ENCODE measurements around the gene ZC3H11A.
"Not testable (repeated sequence)": the region's sequence is repeated elsewhere in the genome, so short reads cannot be mapped to it uniquely, and the experiment has no call there.

The ZC3H11A gene

DNA sequence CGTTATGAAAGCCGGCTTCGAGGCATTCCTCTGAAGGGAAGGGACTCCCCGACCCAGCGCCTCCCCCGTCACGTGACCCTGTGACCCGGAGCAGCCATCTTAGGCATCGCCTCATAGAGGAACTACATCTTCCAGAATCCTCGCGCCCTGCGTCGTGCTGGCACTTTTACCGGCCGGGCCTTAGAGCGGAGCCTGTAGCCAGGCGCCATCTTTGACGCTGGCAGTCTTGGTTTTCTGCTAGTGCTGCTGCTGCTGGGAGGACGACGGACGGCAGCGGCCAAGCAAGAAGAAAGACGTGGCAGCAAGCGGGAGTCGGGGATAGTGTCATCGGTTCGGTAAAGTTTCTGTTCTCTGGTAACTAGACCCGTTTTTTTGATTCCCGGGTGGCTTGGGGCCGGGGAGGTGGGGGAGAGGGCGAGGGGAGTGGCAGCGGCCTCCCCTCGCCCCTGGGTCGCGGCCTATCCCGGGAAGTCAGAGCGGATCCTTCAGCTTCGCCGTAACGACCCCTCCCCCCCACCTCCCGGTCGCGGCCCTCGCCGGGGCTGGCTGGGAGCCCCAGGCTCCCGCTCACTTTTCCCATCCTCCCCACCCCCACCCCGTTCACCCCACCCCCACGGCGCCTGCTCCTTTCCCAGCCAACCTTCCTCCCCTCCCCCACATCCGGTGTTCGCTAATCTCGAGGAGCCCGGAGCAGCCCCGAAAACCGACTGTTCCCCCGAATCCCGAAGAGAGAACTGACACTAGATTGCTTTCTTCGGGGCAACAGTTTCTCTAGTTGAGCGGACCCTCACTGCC, at the start of gene ZC3H11A, which contains the start of gene ZBED6:
ZC3H11A (plus strand) TSS at position 183 of the 795 bp plus-strand sequence. CDS start 21,448 bp downstream, outside the sequence.
ZBED6 (plus strand) TSS at position 183 of the 795 bp plus-strand sequence. CDS start 1,900 bp downstream, outside the sequence.
- DNase-seq (ENCODE audit: low read depth in 2 of 2), result peak; percentile 95 to 96

DNA sequence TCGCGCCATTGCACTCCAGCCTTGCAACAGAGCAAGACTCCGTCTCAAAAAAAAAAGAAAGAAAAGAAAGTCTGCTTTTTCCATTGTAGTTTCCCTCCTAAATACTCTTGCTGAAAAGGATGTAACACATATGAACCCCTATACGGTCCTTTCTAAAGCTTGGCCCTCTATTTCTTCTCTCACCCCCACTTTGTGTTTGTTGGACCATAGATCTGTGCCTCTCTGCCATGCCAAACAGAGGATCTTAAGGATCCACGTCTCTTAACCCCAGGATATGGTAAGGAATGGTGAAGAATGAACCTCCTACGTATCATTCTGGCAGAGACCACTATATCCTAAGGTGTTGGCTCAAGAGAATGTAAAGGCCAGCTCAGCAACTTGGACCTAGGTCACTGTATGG, 49.1 kb upstream of the ZC3H11A start:
- DNase-seq (ENCODE audit: low read depth in 2 of 2), result no peak

DNA sequence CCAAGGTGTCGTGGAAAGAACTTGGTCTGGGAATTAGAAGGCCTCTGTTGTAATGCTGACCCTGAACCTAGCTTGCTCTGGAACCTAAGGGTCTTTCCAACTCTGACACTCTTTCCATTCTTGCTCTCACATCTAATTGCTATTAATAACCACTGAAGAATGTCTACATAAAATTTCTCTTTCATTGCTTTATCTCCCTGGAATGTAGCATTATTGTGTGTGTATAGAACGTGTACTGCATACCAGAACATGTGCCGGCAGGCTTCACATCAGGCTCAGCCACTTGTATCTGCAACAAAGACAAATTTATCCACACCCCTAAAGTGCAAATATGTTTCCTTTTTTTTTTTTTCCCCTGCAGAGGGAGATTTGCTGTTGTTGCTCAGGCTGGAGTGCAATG, 44.4 kb upstream of the ZC3H11A start:
- no peak for DNase-seq (ENCODE audit: low read depth in 2 of 2)

DNA sequence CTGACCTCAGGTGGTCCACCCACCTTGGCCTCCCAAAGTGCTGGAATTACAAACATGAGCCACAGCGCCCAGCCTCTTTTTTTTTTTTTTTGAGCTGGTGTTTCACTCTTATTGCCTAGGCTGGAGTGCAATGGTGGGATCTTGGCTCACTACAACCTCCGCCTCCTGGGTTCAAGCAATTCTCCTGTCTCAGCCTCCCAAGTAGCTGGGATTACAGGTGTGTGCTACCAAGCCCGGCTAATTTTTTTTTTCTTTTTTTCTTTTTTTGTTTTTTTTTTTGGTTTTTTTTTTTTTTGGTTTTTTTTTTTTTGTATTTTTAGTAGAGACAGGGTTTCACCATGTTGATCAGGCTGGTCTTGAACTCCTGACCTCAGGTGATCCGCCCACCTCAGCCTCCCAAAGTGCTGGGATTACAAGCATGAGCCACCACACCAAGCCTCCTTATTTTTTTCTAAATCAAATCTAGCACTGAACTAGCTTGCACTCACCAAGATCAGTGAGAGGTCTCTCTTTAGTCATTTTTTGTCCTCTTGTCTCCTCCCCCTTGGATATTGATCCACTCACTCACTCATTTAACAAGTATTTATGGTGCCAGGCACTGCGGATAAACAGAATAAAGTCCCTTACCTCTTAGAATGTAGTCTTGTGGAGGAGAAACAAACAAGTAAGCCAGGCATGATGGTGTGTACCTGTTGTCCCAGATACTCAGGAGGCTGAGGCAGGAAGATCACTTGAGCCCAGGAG, 43.6 kb upstream of the ZC3H11A start:
- DNase-seq (ENCODE audit: low read depth in 2 of 2), result not testable (repeated sequence)

DNA sequence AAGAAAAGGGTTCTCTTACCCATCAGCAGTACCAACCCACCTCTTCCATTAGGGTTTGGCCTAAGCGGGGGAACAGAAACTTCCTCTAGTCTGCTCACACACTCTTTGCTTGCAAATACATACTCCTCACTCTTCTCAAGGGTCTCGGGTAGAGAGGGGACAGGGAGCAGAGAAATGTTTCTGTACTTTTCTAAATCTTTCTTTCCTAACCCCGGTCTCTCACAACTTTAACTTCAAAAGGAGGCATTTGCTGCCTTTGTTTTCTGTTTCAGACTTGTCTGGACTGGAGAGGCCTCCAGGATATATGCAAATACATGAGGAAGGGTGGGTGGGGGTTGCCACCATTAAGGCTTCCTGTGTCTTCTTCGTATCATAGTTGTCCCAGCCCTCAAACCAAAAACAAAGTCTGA, 41.0 kb upstream of the ZC3H11A start:
- no peak for DNase-seq (ENCODE audit: low read depth in 2 of 2)

DNA sequence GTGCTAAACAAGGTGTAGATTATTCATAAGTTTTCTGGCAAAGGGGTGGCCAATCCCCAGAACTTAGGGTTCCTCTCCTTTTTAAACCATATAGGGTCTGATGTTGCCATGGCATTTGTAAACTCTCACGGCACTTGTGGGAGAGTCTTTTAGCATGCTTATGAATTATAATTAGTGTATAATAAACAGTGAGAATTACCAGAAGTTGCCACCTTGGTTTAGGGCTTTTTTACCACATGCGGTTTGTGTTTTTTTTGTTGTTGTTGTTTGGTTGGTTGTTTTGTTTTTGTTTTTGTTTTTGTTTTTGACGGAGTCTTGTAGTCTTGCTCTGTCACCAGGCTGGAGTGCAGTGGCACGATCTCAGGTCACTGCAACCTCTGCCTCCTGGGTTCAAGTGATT, 39.4 kb upstream of the ZC3H11A start:
- no peak for DNase-seq (ENCODE audit: low read depth in 2 of 2)

DNA sequence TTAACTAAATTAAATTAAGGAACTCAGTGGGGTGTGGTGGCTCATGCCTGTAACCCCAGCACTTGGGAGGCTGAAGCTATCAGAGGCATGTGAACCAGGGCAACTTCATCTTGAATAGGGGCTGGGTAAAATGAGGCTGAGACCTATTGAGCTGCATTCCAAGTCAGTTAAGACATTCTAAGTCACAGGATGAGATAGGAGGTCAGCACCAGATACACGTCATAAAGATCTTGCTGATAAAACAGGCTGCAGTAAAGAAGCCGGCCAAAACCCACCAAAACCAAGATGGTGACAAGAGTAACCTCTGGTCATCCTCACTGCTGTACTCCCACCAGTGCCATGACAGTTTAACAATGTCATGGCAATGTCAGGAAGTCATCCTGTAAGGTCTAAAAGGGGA, 36.7 kb upstream of the ZC3H11A start:
- DNase-seq (ENCODE audit: low read depth in 2 of 2), result not testable (repeated sequence)

DNA sequence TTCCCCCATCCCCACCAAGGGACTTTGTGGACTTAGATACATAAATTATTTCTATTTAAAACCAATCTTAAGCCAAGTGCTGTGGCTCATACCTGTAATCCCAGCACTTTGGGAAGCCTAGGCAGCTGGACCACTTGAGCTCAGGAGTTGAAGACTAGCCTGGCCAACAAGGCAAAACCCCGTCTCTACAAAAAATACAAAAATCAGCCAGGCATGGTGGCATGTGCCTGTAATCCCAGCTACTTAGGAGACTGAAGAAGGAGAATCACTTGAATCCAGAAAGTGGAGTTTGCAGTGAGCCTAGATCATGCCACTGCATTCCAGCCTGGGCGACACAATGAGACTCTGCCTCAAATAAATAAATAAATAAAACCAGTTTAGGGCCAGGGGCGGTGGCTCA, 34.9 kb upstream of the ZC3H11A start:
- DNase-seq (ENCODE audit: low read depth in 2 of 2), result no peak

DNA sequence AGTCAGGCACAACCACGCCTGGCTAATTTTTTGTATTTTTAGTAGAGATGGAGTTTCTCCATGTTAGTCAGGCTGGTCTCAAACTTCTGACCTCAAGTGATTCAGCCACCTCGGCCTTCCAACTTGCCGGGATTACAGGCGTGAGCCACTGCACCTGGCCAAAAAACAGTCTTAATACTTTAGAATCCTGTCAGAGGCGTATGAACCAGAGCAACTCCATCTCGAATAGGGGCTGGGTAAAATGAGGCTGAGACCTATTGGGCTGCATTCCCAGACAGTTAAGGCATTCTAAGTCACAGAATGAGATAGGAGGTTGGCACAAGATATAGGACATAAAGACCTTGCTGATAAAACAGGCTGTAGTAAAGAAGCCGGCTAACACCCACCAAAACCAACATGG, 33.5 kb upstream of the ZC3H11A start:
- not testable (repeated sequence) for DNase-seq (ENCODE audit: low read depth in 2 of 2)

DNA sequence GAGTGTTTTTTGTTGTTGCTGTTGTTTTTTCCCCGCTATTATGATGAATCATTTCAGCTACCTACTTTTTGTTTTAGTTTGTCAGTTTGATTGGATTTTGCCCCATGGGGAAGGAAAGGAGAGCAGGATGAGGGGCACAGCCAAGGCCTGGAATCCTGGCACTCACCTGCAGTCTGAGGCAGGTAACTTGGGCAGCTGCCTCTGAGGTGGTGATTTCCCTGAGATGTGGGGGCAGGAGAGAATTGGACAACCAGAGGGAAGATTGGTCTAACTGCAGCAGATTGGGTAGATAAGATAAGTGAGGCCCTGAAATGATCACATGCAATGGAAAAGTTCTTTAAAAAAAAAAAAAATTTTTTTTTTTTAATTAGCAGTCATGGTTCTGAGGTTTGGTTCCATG, 31.9 kb upstream of the ZC3H11A start:
- no peak for DNase-seq (ENCODE audit: low read depth in 2 of 2)

DNA sequence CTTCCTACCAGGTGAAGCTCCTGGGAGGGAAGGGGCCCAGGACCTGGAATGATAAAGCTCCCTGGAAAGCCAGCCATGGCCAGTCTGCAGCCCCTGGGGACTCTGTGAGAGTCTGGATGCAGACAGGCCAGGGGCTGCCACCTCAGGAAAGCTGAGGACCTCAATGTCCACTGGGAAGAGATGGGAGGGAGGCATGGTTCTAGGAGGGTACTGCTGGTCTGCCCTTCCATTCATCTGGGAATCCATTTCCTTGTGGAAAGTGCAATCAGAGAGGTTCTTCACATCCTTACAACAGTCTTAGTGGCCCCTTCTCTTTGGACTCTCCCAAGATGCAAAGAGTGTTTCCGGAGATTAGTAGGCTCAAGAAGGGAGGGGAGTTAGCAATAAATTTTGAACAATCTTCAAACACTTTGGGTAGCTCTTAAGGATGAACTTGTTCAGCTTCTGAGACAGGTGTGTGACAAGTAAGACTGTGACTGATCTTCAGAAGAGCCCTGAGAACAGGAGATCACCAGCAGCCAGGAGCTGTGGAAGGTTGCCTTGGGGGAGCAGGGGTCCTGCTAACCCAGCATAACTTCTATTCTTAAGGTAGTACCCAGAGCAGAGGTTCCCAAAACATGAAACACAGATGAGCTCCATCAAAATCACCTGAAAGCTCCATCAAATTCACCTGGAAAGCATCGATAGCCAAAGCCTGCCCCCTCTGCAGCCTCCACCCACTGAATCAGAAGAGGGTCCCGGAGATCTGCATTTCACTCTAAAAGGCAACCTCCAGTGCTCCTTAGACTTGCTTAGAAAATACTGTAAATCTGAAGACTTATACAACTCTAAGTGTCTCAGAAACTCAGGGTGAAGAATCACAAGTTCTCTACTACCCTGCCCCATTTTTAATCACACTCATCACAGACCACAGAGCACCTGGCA, 31.1 kb upstream of the ZC3H11A start:
- no peak for DNase-seq (ENCODE audit: low read depth in 2 of 2)

DNA sequence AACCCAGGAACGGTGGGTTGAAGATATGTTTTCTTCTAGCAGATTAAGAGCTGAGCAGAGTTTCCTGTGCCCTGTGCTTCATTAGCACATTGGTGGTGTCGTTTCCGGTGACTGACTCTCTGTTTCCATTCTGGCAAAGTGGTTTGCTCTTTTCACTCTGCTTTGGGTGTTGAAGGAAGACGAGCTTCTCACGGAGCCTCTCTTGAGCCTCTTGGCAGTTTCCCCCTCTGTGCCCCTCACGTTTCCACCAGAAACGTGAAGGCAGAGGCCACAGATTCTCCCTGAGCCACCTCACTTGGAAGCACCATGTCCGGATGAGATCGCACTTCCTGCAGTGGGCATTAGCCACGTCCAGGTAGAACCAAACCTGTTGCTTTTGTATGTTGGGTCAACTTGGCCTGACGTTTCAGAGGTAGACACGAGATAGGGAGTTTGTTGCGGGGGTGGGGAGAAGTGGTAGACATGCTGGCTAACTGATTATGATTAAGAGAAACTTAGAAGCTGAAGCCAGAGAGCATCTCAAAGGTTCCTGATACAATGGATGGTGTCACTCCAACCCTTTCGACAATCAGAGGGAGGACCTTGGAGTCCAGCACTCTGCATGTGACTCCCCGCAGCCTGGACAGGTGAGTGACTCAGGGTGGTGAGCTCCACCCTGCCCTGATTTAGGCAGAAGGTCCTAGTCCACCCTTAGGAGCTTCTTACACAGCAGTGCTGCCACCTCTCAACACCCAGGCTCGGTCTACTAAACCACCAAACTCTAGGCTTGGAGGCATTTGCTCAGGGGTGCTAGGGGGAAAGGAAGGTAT, 30.2 kb upstream of the ZC3H11A start, which contains the start of gene LAX1:
LAX1 (plus strand) TSS at position 155 of the 809 bp plus-strand sequence; CDS start at position 538, 383 bp downstream.
- peak; percentile 55 to 62 for DNase-seq (ENCODE audit: low read depth in 2 of 2)

DNA sequence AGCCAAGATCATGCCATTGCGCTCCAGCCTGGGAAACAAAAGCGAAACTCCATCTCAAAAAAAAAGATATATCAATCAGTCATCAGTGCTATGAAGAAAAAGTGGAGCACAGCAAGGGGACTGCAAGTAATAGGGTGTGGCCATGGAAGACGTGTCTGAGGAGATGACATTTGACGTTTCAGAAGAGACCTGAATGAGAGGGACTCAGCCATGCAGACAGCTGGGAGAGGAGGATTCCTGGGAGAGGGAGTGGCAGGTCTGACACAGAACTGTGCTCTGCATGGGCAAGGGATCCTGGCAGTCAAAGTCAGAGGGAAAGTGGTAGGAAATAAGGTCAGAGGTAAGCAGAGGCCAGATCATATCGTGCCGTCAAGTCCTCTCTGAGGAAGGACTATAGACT, 27.2 kb upstream of the ZC3H11A start:
- DNase-seq (ENCODE audit: low read depth in 2 of 2), result no peak

DNA sequence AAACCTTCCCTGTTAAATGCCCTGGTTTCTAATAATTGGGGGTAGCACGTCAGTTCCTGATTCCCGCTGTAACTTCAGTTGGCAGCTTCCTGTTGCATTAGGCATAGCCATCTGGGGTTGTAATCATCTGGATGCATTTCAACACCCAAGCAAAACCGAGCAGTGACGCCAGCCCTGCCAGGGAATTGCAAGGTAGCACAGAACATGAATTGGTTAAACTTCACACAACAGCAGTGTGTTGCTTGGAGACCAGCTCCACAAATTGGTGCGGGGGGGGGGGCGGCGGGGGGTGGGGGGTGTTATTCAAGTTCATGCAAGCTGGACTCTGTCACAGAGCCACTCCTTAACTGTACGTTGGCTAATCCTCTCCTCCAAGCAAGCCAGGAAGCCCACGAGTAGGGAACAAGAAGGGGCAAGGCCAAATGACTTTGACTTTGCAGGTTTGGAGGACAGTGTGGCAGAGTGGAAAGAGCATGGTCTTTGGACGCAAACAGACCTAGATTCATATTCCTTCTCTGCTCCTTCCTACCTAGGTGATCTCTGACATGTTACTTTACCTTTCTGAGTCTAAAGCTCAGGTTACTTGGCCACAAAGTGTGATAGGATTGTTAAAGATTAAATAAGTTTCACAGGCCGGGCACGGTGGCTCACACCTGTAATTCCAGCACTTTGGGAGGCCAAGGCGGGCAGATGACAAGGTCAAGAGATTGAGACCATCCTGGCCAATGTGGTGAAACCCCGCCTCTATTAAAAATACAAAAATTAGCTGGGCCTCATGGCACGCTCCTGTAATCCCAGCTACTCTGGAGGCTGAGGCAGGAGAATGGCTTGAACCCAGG, 25.7 kb upstream of the ZC3H11A start:
- DNase-seq (ENCODE audit: low read depth in 2 of 2), result no peak

DNA sequence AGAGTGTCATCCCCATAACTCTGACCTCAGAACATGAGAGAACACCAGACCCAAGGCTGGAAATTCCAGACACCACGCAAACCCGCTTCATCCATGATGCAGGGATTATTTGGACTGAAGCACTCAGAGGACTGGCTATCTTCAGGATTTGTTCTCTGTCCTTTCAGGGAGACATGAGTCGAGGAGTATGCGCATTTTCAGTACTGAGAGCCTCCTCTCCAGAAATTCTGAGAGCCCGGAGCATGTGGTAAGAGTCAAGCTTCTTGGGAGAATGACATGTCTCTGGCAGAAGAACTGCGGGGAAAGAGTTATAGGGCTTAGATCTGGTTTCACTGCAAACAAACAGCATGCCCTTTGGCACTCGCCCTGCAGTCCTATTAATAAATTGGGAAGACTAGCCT, 23.5 kb upstream of the ZC3H11A start:
- DNase-seq (ENCODE audit: low read depth in 2 of 2), result no peak

DNA sequence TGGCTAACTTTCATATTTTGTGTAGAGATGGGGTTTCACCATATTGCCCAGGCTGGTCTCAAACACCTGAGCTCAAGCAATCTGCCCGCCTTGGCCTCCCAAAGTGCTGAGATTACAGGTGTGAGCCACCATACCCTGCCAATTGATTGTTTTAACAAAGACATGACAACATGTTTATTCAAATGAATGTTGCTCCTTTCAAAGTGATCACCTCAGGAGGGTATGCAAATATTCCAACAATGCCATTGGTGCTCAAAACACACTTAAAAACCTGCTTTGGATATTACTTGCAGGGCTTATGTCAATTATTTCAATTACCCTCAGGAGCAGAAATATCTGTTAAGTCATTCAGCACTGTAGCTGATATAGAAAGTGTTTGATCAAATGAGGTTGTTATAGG, 22.6 kb upstream of the ZC3H11A start:
- no peak for DNase-seq (ENCODE audit: low read depth in 2 of 2)

DNA sequence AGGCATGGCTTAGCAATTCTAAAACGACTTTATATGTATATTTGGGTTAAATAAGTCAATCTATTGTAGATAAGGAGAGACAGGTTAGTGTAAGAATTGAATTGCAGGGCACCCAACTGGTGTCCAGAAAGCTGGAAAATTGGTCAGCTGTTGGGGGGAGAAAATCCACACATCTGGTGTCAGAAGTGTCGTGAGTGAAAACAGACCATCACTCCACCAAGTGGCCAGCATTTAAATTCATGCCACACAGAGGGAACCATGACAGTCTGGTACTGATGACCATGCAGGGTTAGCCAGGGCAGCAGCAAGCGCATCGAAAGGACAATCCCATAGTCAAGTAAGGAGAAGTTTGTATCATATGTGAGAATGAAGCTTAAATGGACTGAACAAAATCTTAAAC, 18.8 kb upstream of the ZC3H11A start:
- no peak for DNase-seq (ENCODE audit: low read depth in 2 of 2)

DNA sequence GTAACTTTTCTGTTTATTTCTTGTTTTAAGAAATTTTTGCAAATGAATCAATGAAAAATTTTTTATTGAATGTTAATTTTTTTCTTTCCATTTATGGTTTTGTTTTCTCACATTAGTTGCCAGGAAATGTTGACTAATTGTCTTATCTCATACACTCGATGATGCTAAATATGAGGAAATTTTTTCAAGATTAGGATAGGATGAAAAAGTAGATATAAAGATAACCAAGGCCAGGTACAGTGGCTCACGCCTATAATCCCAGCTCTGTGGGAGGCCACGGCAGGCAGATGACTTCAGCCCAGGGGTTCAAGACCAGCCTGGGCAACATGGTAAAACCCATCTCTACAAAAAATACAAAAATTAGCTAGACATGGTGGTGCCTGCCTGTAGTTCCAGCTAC, 17.8 kb upstream of the ZC3H11A start:
- no peak for DNase-seq (ENCODE audit: low read depth in 2 of 2)

DNA sequence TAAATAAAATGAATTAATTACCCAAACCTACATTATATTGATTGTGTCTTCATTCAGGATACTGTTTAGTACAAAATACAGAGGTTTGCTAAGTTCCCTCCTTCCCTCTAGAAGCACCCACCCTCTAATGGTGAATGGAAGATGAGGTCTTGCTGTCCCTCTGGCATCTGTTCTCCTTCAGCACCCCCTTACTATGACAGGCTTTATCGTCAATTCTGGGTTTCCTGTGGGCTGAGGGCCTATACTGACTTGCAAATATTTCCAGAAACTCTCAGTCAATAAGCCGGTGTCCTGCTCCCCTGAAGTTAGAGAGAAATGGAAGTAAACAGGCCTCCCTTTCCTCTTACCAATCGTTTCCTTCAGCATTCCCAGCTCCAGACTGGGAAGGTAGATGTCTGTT, 17.3 kb upstream of the ZC3H11A start:
- no peak for DNase-seq (ENCODE audit: low read depth in 2 of 2)

DNA sequence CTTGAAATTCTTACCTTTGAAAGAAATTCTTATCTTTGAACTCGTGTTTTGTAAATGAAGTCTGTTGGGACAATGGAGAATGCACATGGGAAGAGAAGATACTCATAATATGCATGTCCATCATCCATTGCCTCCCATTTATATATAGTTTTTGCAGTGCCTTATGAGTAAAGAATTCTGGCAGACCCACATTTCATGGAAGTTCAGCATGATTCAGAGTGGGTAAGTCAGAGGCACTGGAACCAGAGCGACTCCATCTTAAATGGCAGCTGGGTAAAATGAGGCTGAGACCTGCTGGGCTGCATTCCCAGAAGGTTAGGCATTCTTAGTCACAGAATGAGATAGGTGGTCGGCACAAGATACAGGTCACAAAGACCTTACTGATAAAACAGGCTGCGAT, 16.6 kb upstream of the ZC3H11A start:
- DNase-seq (ENCODE audit: low read depth in 2 of 2), result no peak

Measured in activated CD4-positive, alpha-beta T cell treated with anti-CD3 and anti-CD28 coated beads for 24 hours (primary cell).